Spinal cord (tissue), 10 donors: ENCODE measurements around the gene EIF3I. TPM values are rescaled to one million over a fixed set of nuclear protein-coding genes. Genes with fewer than 3 reads are reported as not detected.

ENCODE experiments used
- DNase-seq, 6 donors: peaks; one replicate each; pipeline versions ENCODE4 v3.0.0 to v3.0.0-alpha.2; 2013 to 2015; ENCODE audit warnings: low spot score in 6 of 6, low read depth in 4 of 6
- H3K27ac ChIP-seq: one replicate; pipeline ENCODE4 v1.5.1; 2013; ENCODE audit warnings: low read depth, low read length, control low read depth
- H3K27me3 ChIP-seq: one replicate; pipeline ENCODE4 v1.6.1; 2013; ENCODE audit warnings: low read length; ENCODE audit not compliant: control insufficient read depth, insufficient read depth
- H3K36me3 ChIP-seq: one replicate; pipeline ENCODE4 v1.6.1; 2013; ENCODE audit warnings: low read length; ENCODE audit not compliant: control insufficient read depth, insufficient read depth
- H3K4me1 ChIP-seq: one replicate; pipeline ENCODE4 v1.6.1; 2013; ENCODE audit warnings: low read length; ENCODE audit not compliant: control insufficient read depth, insufficient read depth
- H3K4me3 ChIP-seq: one replicate; pipeline ENCODE4 v1.5.1; 2013; ENCODE audit warnings: low read depth, low read length, control low read depth
- H3K9me3 ChIP-seq: one replicate; pipeline ENCODE4 v1.6.1; 2013; ENCODE audit warnings: low read length; ENCODE audit not compliant: control insufficient read depth, insufficient read depth
- WGBS: methylation state at CpG from one replicate; pipeline ENCODE4 v1.1.5; 2013; ENCODE audit warnings: missing lambda C conversion rate; ENCODE audit not compliant: insufficient coverage; 5-methylcytosine and 5-hydroxymethylcytosine counted together
- polyA plus RNA-seq, 2 donors: library from polyadenylated mRNA; unstranded; fragments of 120-200 nt; gene quantifications; one replicate each; pipeline ENCODE4 v1.2.1, GENCODE V29; 2013; ENCODE audit not compliant: insufficient read length in 2 of 2
- total RNA-seq, 2 donors: library from RNA; depleted of rRNA in 1 of 2; stranded (reverse); fragments of 120-200 nt in 1 of 2; fragments of >200 nt in 1 of 2; gene quantifications; one replicate each; pipeline versions ENCODE4 v1.2.3 to v1.2.4, GENCODE V29; 2013 to 2014
- donor health status: healthy.

EIF3I gene
- total and polyA plus RNA-seq, 4 donors, result 94.9 to 185 (median 166) TPM

DNA sequence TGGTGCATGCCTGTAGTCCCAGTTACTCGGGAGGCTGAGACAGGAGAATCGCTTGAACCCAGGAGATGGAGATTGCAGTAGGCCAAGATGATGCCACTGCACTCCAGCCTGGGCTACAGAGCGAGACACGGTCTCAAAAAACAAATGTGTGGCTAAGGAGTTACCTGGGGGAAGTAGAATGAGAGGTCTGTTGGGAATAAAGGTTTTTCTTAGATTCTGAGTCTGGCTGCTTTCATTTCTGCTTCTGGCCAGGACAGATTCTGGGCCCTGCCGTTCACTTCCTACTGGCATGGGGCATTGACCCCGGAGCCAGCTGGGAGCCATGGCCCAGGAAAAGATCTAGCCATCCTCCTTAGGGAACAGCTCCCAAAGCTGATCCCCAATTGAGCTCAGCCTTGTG lies 13.7 kb upstream of the EIF3I start:
- Histone ChIP-seq H3K4me3 (no peak overlapping the region), H3K9me3 (no peaks in the 10 kb centered on the region), H3K27ac (no peak overlapping the region), H3K4me1 (peaks cover 38% of the 10 kb centered on the region), H3K27me3 (no peaks in the 10 kb centered on the region), H3K36me3 (peaks cover 43% of the 10 kb centered on the region)
- DNase-seq, result no peak
- WGBS, result 92% methylated on average over 6 of the region's 6 CpGs

DNA sequence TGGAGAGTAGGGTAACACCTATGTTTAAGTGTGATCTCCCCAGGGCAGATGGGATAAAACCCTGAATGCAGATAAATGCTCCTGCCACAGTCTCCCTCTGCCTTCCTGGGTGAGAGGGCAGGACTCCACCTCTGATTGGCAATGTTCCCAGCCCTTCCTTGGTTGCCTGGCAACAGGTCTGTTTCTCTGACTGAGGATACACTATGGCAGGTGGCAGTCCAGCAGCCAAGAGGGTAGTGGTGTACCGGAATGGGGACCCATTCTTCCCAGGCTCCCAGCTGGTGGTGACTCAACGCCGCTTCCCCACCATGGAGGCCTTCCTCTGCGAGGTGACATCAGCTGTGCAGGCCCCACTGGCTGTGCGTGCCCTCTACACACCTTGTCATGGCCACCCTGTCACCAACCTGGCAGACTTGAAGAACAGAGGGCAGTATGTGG lies 13.3 kb upstream of the EIF3I start, which contains the start of gene DCDC2B:
Gene DCDC2B, plus strand, starts transcription at position 199 of the 438 bp plus-strand sequence. Its CDS starts 5 bp downstream, at position 204.
- no peak within 1 kb of the TSS for H3K27ac ChIP-seq
- peaks cover 38% of the 10 kb centered on the region for H3K4me1 ChIP-seq
- no peak within 1 kb of the TSS for H3K4me3 ChIP-seq
- peaks cover 38% of the 10 kb centered on the region for H3K36me3 ChIP-seq
- no peaks in the 10 kb centered on the region for H3K9me3 ChIP-seq
- no peaks in the 10 kb centered on the region for H3K27me3 ChIP-seq
- 52% methylated on average over 5 of the region's 5 CpGs for WGBS
- peak in 2 of 6 donors; percentile 37 to 45 for DNase-seq

DNA sequence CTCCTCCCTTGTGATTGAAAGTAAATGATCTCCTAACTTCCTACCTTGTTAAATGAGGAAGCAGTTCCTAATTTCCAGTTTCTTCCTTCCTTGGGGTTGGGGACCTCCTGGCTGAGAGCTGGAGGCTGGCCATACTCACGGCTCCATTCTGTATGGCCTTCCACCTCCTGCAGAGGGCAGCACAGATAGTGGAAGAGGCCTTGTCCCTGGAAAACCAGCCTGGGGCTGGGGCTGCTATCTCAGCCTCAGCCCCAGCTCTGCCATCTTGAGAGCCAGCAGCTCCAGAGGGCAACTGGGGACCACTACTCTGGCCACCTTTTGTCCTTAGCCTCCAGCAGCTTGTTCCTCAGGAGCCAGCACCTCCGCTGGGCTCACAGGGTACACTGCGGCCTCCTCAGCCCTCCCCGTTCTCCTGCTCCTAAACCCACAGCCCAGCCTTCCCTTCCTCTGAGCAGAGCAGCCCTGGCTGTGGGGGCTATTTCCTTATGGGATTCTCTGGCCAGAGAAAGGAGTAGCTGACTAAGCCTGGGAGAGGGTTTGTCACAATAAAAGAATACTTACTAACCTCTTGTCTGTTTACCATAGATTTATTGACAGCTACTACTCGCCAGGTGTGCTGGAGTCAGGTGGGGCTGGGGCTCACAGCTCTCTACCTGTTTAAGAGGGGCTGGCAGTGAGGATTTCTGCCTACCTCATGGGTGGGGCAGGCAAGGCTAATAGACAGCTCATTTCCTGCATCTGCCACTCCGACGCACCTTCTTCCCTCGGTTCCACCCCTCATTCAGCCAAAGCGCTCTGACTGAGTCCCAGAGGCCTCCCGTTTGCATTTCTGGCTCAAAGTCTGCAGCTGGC lies 6.4 kb upstream of the EIF3I start:
- no peaks in the 10 kb centered on the region for H3K27me3 ChIP-seq
- H3K9me3 ChIP-seq, result no peaks in the 10 kb centered on the region
- H3K4me1 ChIP-seq, result peaks cover 8% of the 10 kb centered on the region
- H3K4me3 ChIP-seq, result no peak overlapping the region
- H3K36me3 ChIP-seq, result peaks cover 62% of the 10 kb centered on the region
- DNase-seq, result peak in 2 of 6 donors; percentile 72 to 74
- H3K27ac ChIP-seq, result no peak overlapping the region
- 85% methylated on average over 7 of the region's 10 CpGs for WGBS

DNA sequence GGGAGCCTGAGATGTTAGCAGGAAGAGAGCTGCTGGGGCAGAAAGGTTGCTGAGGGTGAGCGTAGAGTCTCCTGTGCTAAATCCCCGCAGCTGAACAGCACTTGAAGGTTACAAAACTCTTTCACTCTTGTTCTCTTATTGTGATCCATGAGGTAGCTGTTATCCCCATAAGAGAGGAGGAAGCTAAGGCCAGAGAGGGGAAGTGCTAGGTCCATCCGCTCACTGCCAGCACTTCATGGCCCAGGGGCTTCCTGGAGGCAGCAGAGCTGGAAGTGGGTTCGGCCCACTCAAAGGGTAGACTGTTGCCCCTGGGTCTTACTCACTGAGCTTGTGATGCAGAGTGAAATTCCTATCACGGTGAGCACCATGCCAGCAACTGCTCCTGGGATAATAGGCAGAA lies 5.6 kb upstream of the EIF3I start:
- Histone ChIP-seq H3K4me1 (peaks cover 15% of the 10 kb centered on the region), H3K36me3 (peaks cover 60% of the 10 kb centered on the region), H3K27ac (no peak overlapping the region), H3K4me3 (no peak overlapping the region), H3K9me3 (no peaks in the 10 kb centered on the region), H3K27me3 (no peaks in the 10 kb centered on the region)
- WGBS, result 93% methylated on average over 3 of the region's 5 CpGs
- DNase-seq, result no peak

GRCh38 chr1:32219022-32219421 lies 3.2 kb upstream of the EIF3I start:
- H3K36me3 ChIP-seq, result peaks cover 45% of the 10 kb centered on the region
- H3K27me3 ChIP-seq, result no peaks in the 10 kb centered on the region
- no peaks in the 10 kb centered on the region for H3K9me3 ChIP-seq
- H3K4me3 ChIP-seq, result no peak overlapping the region
- peaks cover 30% of the 10 kb centered on the region for H3K4me1 ChIP-seq
- no peak overlapping the region for H3K27ac ChIP-seq
- DNase-seq, result no peak
- WGBS, result 91% methylated on average over 5 of the region's 7 CpGs

GRCh38 chr1:32220746-32221580 lies 1.2 kb upstream of the EIF3I start:
- no peaks in the 10 kb centered on the region for H3K27me3 ChIP-seq
- H3K9me3 ChIP-seq, result no peaks in the 10 kb centered on the region
- H3K36me3 ChIP-seq, result peaks cover 45% of the 10 kb centered on the region
- 100% methylated on average over 1 of the region's 4 CpGs for WGBS
- no peak overlapping the region for H3K27ac ChIP-seq
- H3K4me3 ChIP-seq, result peak overlapping the region; percentile 71
- no peak for DNase-seq
- peaks cover 27% of the 10 kb centered on the region for H3K4me1 ChIP-seq

GRCh38 chr1:32221581-32221979 lies 627 bp upstream of the EIF3I start:
- H3K27ac ChIP-seq, result no peak overlapping the region
- peaks cover 45% of the 10 kb centered on the region for H3K36me3 ChIP-seq
- H3K27me3 ChIP-seq, result no peaks in the 10 kb centered on the region
- WGBS, result 1% methylated on average over 10 of the region's 13 CpGs
- peaks cover 24% of the 10 kb centered on the region for H3K4me1 ChIP-seq
- no peak for DNase-seq
- no peaks in the 10 kb centered on the region for H3K9me3 ChIP-seq
- H3K4me3 ChIP-seq, result peak overlapping the region; percentile 71

- Histone ChIP-seq H3K9me3 (no peaks in the 10 kb centered on the region), H3K27me3 (no peaks in the 10 kb centered on the region), H3K27ac (no peak overlapping the region), H3K4me3 (no peak overlapping the region), H3K36me3 (peaks cover 51% of the 10 kb centered on the region), H3K4me1 (peaks cover 24% of the 10 kb centered on the region)
- no peak for DNase-seq
- WGBS, result 84% methylated on average over 3 of the region's 3 CpGs
Measured at GRCh38 chr1:32223683-32224082, 1.5 kb downstream of the EIF3I start.

DNA sequence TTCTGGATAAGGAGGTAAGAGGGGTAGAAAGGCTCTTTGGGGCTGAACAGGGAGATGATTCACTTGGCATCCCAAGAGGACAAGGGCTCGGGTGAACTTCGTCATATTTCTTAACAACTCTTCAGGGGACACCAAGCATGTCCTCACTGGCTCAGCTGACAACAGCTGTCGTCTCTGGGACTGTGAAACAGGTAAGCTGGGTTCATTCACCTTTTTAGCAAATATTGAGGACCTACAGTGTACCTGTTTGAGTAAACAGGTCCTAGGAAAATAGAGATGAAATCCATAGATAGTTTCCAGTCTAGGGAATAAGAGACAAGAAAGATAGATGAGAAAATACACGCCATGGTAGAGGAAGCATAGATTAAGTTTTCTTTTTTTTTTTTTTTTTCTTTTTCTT lies 2.1 kb downstream of the EIF3I start:
- WGBS, result no CpG with 5 or more reads among the region's 4 CpGs
- H3K9me3 ChIP-seq, result no peaks in the 10 kb centered on the region
- H3K36me3 ChIP-seq, result peaks cover 55% of the 10 kb centered on the region
- H3K4me3 ChIP-seq, result no peak overlapping the region
- H3K27me3 ChIP-seq, result no peaks in the 10 kb centered on the region
- H3K27ac ChIP-seq, result no peak overlapping the region
- peaks cover 24% of the 10 kb centered on the region for H3K4me1 ChIP-seq
- no peak for DNase-seq
